NCI-H2107 treated with DMSO at 0.1 percent for 48 hours (cell line): ENCODE results near the gene CDH5.

Experiments used
- DNase-seq: peaks from one replicate; lab custom pipeline; 2025; ENCODE audit not compliant: unreplicated experiment; lab: John Stamatoyannopoulos, UW

Gene CDH5

DNA sequence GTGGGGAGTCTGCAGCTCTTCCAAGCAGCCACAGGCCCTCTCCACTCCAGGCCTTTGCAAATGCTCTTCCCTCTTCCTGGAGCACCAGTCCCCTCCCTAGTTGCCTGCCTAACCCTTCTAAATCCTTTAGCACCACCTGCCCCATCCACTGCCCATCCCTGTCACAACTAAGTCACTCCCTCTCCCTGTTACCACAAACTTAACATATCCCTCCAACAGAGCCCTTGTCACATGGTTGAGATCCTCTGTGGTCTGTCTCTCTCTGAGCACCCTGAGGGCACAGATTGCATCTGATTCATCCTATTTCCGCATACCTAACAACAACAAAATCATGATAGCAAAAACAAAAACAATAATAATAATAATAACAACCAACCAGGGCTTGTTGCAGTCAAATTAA is 49.6 kb downstream of the CDH5 start:
- no peak for DNase-seq

DNA sequence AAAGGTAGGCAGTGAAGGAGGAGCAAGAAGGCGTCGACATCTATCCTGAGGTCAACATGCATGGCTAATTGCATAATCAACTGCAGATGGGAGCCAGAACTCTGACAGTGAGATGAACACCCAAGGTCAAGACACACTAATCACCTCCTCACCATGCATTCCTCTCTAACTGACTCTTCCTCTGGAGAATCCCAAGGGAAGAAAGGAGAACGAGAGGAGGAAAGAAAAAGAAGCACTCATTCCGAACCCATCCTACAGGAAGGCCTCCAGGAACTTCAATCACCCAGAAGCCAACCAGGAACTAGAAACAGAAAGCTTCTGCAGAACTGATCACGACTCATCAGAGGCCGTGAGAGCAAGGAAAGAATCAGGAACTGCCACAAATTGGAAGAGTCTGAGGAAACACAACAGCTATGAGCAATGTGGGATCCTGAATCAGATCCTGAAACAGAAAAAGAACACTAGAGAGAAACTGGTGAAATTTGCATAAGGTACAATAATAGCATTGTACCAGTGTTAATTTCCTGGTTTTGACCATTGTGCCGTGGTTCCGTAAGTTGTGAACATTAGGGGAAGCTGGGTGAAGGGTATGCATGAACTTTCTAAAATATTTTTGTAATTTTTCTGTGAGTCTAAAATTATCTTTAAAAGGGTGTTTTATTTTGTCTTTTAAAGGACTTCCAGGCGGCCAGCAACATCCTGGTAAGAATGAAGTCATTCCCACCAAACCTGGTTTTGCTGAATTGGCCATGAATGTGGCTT is 50.6 kb downstream of the CDH5 start:
- no peak for DNase-seq

DNA sequence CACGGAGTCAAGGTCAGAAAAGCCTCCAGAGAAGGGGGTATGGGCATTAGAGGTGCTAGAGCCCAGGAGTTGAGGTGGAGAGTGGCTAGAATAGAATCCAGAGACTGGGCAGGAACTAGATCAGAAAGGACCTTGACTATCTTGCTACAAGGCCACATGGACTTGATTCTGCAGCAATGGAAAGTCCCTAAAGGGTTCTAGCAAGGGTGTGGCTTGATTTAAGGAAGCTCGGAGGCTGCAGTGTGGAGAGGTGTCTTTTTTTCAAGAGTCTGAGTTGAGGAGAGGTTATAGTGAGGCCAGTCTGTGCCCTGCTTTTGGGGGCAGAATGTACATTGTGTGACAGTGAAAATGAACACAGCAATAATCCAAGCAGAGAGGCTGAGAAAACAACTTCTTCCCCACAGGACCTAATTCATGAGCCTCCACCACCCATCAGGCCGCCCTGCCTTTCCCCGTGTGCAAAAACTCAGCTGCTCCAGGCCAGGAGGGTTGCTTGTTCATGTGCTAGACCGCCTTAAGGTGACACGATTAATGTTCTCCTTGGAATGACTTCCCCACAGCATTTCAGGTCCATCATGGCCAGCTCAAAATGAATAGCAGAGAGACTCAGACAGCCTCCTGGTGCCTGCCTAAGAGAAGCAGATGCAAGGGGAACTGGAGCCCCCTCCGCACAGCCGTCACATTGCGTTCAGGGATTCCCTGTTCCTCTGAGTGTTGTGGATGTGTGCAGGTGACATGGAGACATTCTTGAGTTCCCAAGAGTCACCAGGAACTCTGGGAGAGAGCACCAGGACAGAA is 51.9 kb downstream of the CDH5 start:
- DNase-seq, result no peak

DNA sequence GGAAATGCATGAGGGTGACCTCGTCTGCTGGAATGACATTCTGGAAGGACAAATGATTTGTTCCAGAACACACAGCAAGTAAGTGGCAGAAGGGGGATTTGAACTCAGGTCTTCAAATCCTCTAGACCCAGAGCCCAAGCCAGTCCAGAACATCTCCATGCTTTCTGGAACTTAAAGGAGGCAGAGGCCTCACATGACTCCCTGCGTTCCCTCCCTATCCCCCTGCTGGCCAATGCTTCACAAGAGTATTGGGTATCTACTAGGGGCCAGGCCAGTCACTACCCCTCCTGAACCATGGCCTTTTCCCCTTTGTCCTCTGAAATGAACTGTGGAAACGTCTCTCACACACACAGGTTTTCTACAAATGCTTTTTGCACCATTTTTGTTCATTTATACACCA is 53.0 kb downstream of the CDH5 start:
- no peak for DNase-seq

DNA sequence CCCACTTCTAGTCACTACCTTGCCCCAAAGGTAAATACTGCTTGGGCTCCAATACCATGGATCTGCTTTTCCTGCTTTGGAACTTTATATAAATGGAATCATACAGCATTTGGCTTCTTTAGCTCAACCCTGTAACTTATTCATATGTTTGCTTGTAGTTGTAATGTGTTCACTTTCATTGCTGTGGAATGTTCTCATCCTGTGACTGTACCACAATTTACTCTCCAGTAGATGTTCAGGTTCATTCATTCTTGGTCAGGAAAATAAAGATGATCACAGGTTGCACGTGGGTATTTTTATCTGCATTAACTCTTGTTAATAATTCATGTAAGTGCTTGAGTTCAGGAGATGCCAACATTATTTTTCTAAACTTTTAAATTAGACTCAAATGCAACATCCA is 53.9 kb downstream of the CDH5 start:
- no peak for DNase-seq

DNA sequence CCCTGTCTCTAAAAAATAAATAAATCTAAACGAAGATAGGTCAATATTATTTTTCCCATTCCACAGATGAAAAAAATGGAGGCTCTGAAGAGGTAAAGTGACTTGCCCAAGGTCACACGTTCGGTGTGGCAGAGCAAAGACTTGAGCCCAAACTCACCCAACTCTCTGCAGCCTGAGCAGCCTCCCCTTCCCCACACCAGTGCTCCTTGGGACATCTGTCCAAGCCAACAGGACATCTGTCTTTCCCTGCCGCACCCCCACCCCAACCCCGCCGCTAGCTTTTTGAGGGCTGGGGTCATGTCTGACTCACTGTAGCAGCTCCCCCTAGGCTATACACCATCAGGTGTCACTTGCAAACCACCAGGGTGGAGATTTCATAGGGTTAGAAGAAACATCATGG is 55.4 kb downstream of the CDH5 start:
- no peak for DNase-seq

DNA sequence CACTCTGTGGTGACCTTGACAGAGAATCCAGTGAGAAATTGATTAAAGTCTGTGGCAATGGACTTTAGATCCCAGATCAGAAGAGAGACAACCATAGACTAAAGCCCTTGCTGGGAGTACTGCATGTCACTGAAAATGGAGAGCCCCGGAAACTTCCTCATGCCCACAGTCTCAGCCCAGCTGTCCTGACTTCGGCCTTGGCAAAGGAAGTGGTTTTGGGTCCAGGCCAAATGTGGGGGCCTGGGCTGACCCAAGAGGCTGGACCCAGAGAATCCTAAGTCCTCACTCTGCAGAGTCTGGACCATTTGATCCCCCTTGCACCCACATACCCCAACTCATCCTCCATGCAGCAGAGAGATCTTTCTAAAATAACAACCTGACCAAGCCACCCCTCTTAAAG is 55.9 kb downstream of the CDH5 start:
- DNase-seq, result no peak

DNA sequence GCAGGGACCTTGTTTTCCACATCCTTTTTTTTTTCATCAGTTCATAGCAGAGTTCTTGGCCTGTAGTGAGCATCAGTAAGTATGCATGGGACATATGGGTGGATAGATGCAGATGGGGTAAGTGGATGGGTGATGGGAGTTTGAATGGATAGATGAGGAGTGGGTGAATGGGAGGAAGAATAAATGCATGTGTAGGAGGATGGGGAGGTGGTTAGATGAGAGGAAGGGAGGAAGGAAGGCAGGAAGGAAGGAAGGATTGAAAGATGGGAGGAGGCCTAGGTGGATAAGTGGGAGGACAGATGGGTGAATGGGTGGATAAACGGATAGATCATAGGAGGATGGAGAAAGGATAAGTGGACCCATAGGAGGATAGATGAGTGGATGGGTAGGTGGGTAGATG is 56.7 kb downstream of the CDH5 start:
- no peak for DNase-seq

DNA sequence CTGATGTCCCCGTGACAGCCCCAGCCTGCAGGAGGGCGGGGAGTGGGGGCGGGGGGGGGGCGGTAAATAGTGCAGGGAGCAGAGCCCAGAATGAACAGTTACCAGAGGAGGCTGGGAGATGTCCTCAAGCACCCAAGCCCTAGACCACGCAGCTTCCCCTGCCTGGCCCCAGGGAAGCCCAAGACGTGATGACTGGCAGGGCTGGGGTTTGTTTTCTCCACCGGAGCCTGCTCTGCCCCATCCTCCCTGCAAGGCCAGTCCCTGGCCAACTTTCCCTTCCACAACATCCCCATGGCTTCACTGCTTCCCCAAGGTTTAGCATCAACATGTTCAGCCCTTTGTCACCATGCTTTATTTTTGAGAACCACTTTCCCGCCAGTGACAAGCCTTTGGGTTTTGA is 59.2 kb downstream of the CDH5 start:
- no peak for DNase-seq

DNA sequence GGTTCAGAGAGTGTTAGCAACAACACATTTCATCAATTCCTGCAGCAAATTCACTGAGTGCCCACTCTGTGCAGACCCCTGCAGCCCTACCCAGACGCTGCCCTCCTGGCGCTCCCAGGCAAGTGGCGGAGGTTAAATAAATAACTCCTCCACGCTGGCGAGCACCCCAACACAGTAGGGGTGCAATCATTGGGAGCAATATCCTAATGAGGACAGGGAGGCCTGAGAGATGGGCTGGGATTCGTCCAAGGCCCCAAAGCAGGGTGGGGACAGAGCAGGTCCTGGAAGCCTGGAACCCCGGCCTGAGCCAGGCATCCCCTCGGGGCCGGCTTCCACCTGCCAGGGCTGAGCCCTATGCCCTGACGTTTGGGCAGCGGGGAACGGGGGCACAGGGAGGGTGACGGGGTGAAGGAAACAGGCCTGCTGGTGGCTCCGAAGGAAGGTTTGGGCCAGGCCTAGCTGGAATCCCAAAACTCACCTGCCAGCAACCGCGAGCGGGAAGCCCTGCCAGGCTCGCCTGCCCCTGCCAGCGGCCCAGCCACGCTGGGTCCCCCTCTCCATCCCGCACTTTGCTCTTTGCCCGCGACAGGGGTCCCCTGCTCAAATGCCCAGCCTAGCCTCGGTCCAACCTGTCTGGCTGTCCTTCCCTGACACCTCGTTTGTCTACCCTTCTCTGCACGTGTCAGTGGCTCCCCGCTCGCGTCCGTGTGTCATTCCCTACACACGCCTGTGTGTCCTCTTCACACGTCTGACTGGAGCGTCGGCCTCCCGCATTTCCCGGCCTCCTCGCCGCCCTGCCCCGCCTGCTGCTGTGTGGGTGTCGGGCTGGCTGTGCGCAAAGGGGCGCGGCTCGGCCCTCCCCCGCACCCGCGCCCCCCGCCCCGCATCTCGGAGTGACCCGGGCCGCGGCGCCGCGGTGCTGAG is 59.9 kb downstream of the CDH5 start:
- no peak for DNase-seq

DNA sequence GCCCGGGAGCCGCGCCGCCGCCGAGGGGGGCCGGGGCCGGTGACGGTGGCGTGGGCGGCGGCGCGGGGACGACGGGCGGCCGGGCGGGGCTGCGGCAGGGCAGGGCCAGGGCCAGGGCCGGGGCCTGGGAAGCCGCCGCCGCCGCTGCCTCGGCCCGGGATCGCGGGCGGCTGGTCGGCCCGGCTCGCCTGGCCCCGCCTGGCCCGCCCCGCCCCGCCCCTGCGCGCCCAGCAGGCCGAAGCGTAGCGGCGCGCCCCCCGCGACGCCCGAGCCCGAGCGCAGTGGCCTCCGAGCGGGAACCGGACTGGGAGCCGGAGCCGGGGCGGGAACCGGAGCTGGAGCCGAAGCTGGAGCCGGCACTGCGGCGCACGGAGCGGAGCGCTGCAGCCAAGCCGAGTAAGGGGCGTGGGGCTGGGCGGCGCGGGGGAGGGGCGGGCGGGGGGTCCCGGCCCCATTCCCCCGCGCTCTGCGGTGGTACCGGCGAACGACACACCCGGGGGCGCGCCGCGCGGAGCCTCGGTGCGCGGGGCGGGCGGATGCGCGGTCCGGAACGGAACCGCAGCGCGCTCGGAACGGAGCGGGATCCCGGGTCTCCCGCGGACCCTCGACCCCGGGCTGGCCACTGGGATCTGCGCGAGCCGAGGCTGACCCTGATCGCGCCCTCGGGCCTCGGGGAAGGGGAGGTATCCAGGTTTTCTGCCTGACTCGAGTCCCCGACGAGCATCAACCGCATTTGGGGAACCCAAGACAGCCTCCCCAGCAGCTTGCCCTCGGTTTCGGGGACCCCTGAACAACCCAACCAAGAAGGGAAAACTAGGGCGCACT is 60.8 kb downstream of the CDH5 start, which contains the start of gene BEAN1:
BEAN1 (plus strand) TSS at position 260 of the 825 bp plus-strand sequence. CDS start 10,382 bp downstream, outside the sequence.
- DNase-seq, result no peak

DNA sequence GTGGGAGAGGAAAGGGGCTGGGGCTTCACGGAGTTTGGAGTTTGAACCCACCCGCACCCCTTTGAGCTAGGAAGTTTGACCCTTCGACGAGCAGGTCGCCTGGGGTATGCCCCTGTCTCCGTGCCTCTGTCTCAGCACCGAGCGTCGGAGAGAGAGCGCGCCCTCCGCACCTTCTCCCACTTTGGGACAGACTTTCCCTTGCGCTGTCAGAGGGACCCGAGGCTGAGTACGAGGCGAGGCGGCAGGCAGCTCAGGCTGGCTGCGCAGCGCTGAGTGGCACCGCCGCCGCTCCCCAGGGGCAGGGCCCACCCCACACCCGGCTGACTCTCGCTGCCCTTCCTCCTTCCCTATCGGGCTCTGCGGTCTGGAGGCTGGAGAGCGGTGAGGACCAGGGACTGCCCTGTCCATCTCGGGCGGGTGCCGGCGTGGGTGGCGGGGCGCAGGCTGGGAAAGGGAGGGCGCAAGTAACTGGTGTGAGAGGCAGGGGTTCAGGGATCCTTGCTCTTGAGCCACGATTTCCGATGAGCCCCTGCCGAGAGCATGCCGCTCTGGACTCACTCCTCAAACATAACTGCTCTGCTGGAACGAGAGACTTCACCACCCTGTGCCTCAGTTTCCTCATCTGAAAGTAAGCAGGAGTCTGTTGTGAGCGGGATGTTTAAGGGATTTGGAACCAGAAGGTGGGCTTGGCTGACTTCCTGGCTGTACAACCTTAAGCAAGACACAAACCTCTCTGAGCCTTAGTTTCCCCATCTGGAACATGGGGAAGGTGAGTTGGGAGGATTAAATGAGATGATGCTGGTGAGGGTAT is 61.6 kb downstream of the CDH5 start:
- DNase-seq, result no peak

DNA sequence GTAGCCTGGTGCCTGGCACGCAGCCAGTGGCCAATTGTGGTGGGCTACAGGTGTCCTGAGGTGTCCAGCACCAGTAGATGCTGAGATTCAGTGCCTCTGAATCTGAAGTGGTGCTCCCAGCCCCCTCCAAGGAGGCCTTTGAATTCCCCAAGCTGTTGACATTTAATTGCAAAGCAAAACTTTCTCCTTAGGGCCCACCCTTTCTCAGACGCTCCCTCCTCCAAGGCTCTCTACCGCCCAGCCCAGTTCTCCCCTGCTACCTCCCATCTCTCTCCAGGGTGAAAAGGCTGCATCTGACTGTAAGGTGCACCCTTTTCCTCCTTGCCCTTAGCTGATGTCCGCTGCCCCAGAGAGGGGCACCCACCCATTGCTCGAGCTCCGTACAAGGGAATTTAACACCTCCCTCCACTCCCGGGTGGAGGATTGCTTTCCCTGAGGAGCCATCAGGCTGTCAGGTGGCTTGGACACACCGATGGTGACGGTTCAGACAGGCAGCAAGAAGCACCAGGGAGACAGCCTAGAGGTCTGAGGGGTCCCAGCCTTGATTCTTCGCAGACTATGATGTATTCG is 62.3 kb downstream of the CDH5 start:
- no peak for DNase-seq

DNA sequence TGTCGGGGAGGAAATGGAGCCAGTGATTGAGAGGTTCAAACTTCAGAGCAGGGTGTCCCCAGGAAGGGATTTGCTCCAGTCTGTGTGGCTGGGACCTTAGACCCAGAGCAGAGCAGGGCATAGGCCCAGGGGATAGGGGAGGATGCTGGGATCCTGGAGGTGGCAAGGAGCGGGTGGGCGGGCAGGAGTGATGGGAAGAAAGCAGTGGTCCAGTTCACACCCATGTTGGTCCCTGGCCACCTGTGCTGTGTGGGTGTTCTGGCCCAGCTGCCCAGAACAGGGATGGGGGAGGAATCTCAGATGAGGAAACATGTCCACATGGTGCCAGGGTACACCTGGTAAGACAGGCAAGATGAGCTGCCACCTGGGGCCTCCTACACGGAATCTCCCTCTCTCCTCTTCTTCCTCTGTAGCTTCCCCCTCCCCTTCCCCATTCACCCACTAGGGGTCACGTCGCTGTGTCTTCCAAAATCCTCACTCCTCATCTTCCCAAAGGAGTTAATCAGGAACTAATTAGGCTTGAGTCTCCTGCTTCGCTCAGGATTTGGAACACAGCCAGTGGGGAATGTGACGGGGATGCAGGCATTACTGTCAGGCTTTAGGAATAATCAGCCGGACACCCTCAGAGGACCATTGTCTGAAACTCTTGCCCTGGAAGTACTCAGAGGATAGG is 62.9 kb downstream of the CDH5 start:
- no peak for DNase-seq

DNA sequence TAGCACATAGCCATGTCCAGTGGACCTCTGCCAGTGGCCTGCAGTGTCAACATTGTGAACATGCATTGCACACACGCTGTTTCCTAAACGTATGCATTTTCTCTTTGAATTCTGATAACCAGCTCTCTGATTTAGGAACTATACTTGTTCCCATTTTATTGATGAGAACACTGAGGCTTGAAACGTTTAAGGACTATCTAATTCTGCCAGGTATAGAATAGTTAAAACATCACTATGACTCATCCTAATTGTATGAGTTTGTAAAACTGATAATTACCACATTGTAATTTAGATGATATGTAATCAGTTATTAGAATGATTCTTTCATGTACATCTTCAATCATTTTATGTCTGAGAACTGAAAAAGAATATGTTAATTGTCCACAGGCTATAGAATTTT is 63.7 kb downstream of the CDH5 start:
- no peak for DNase-seq

DNA sequence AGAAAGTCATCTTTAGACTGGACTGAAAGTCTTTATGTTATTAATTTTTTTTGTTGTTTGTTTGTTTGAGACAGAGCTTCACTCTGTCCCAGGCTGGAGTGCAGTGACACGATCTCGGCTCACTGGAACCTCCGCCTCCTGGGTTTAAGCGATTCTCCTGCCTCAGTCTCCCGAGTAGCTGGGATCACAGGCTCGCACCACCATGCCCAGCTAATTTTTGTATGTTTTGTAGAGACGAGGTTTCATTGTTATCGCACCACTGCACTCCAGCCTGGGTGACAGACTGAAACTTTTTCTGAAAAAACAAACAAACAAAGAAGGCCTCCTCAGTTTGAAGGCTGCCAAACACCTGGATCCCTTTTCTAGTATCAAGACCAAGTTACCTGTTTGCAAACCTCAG is 65.3 kb downstream of the CDH5 start:
- DNase-seq, result no peak

DNA sequence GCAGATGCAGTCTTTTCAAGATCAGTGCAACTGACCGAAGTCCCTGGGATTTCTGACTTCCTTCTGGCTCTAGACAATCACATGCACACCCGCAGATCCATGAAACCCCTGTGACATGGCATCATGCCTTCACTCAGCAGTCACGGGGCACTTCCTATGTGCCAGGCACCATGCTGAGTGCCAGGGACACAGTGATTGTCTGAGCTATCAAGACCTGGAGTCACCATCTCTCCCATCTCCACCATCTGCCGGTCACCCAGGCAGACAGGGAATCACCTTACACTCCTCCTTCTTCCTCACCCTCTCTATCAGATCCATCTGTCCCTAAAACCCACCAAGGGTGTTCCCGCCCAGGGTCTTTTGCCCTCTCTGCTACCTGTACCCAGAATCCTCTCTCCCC is 65.9 kb downstream of the CDH5 start:
- DNase-seq, result no peak

DNA sequence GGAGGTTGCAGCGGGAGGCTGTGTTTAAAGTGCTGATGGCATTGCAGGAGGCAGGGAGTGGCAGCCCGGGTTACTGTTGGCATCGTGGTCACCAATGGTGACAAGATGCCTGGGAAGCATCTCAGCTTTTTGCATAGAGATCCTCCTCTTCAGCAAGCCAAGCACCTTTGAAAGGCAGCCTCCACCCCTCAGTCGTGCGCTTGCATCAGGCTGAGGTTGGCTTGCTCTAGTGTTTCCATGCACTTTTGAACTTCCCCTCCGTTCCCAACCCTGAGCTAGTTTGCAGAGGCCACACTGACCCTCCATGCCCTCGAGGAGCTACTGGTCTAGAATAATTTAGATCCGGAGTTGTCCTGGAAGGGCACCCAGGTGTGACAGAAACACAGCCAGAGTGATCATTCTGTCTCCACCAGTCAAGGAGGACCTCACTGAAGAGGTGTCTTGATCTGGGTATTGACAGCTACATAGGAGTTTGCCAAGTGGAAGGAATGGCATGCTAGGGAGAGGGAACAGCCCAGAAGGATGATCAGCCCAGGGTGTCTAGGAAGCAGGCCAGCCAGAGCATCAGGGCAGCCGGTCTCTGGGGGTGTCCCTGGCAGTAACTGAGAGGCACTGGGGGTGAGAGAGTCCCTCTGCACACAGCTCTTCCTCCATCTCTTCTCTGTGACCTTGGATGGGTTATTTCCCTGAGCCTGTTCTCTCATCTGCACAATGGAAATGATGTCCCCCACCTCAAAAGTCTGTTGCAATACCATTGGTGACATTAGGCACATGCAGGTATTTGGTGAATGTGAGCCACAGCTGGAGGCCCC is 68.3 kb downstream of the CDH5 start:
- DNase-seq, result no peak
